Fibroblast of mammary gland (primary cell): ENCODE measurements around the gene CDK5RAP2.

Experiments used
- DNase-seq: peaks from one replicate; pipeline ENCODE4 v3.0.0-alpha.2; 2010; ENCODE audit warnings: low read depth
- H3K4me3 ChIP-seq: 2 replicates; pipeline ENCODE4 v1.5.1; 2011; ENCODE audit warnings: low read depth, mild to moderate bottlenecking, low read length, moderate library complexity; ENCODE audit not compliant: control insufficient read depth
- CTCF ChIP-seq: conservative IDR thresholded peaks from 2 replicates; pipeline ENCODE4 v1.5.1; 2011; ENCODE audit warnings: low read depth, low read length, inconsistent platforms; ENCODE audit not compliant: control insufficient read depth, insufficient read depth

CDK5RAP2 gene

DNA sequence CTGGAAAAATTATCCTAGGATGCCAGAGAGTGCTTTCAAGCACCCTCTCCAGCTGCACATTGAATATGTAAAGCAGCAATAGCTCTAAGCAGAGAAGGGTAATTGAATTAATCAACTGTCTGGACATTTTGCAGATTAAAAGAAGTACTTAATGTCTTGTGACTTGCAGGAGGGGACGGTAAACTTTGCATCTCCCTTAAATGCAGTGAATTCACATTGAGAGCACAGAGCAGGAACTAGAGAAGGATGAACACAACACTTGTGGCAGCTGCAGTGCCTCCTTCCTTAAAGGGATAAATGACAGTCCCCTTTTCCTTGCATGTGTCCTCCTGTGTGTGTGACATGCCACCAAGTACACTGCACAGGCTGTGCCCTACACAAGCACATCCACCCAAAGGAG, 7.4 kb upstream of the CDK5RAP2 start:
- no peak overlapping the region for H3K4me3 ChIP-seq
- no peak for DNase-seq
- TF ChIP-seq CTCF, result no peak

DNA sequence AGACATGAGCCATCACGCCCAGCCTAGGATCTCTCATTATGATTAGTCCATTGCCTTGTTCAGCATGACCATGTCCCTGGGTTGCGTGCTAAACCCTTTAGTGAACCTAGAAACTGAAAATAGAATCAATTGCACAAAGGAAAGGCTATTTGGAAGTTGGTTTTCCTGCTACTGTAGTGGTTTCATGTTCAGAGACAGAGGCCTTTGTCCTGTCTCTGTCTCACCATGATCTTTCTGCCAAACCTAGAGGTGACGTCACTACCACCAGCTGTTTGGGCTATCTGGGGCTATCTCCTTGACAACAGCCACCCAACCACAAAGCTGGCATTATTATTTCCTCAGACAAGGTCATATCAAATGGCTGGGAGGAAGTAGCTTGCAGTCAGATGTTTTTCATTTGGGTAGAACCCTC, 4.0 kb upstream of the CDK5RAP2 start:
- no peak for TF ChIP-seq CTCF
- DNase-seq, result peak; percentile 82
- H3K4me3 ChIP-seq, result no peak overlapping the region

DNA sequence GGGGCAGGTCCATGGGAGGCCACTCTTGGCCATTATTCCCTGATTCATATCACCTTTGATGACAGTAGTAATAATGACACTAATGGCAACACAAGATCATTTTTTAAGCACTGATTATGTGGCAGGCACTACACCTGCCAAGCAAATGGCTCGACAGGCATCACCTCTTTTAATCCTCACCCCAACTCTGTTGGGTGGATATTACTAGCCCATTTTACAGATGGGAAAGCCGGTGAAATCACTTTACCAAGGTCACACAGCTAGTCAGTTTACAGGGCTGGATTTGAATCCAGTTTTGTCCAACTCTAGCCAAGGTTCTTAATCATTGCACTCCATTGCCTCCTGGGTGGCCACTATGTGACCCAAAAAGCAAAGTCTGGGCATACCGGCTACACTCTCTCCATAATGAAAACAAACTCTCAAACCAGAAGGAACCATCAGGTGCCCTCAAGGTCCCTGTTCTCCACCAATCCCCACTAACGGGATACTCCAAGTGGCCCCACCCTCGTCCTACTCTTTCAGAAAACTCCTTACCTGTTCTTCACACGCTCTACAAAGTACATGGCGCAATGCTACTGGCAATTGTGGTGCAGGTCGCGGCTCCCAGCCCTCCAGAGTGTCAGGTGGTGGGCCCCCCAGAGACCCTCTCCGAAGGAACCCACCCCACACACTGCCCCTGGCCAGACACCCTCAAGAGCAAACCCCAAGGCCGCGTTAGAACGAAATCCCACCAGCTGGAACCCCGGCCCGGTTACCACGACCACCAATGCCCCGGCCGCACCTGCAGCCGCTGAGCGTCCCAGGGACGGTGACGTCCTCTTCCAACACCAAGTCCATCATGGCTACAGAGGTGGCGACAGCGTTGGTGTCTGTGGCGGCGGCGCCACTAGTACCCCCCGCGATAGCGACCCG, 572 bp downstream of the CDK5RAP2 start:
- DNase-seq, result no peak
- peak overlapping the region; percentile 97 for H3K4me3 ChIP-seq
- no peak for TF ChIP-seq CTCF

DNA sequence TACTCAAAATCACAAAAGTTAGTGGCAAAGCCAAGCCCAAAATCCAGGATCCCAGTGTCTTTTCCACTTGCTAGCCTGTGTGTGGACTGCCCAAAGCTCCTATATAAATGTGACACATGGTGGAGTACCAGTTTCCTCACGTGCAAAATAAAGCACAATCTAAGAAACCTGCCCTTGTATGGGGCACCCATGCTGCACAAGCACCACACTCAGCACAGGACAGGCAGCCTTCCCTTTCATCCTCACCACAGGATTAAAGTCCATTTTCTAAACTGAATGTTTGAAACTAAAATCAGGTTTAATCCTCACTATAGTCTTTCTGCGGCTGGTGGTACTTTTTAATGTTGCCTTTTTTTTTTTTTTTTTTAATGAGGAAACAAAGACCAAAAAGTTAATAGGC, 5.5 kb downstream of the CDK5RAP2 start:
- no peak overlapping the region for H3K4me3 ChIP-seq
- TF ChIP-seq CTCF, result no peak

GRCh38 chr9:120572472-120572871, 7.5 kb downstream of the CDK5RAP2 start:
- DNase-seq, result no peak
- no peak for TF ChIP-seq CTCF
- H3K4me3 ChIP-seq, result no peak overlapping the region

More for the DNA sequence above, 5.5 kb downstream of the CDK5RAP2 start:
- DNase-seq, result no peak

DNA sequence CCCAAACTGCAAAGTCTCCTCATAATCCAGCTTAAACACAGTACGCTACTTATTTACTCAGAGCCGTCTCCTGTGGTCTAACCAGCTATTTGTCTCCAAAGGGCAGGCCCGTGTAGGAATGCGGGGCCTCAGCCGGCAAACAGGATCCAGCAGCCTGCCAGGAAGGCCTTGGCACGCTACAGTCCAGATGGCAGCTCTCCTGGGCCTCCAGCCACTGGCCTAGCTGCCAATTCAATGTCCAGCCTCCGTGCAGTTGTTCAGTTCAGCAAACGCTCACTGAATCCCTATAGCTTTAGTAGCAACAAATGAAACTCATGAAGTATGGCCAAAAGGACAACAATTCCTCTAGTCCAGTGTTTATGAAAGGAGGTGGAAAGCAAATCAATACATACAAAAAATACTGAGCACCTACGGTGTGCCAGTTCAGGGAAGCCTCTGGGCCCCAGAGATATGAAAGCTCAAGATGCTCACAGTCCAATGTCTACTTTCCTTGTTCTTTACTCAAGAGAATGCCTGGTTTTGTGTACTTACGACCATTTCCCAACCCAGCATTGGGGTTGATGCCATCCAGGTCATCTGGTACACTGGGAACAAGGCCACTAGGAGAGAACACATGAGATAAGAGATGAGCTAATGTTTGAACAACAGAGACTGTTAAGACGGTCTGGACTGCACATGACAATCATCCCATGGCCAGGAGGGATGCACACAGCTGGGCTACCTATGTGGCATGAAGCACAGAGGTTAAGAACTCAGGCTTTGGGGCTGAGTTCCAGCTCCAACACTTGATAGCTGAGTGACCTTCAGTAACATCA, 8.3 kb downstream of the CDK5RAP2 start:
- DNase-seq, result peak; percentile 43
- no peak for TF ChIP-seq CTCF
- H3K4me3 ChIP-seq, result no peak overlapping the region
